Measurements from ENCODE around the gene CHD9NB. TPM values are rescaled to one million over a fixed set of nuclear protein-coding genes. Genes with fewer than 3 reads are reported as not detected.
"Not testable (repeated sequence)": the region's sequence is repeated elsewhere in the genome, so short reads cannot be mapped to it uniquely, and the experiment has no call there.

Gene CHD9NB
- total and polyA plus RNA-seq, 10 of the 15 experiments (the other 5 are each of a cell fraction or from before 2014, with no cell fraction given), result 0.14 to 1.6 (median 0.73) TPM

GRCh38 chr16:53048139-53048915 is 4.4 kb downstream of the CHD9NB start:
- H3K4me1 ChIP-seq (ENCODE audit: control insufficient read depth, insufficient read depth, low read length), result no peaks in the 10 kb centered on the region
- ChIA-PET POLR2A (no interaction called here), CTCF (no interaction called here), SMC1A (ENCODE audit: uncharacterized antibody, unreplicated experiment) (no interaction called here), RAD21 (ENCODE audit: unreplicated experiment) (no interaction called here)
- no peaks in the 10 kb centered on the region for H3K27me3 ChIP-seq (replicated peaks in 1 of 2; ENCODE audit: control insufficient read depth in 2 of 2, insufficient read depth in 2 of 2, low read length in 1 of 2)
- no peaks in the 10 kb centered on the region for H4K20me1 ChIP-seq (ENCODE audit: control insufficient read depth, insufficient read depth)
- FAIRE-seq (no peak), ATAC-seq (no peak), DNase-seq (ENCODE audit: low read depth, low spot score) (no peak)
- no peaks in the 10 kb centered on the region for H3K9me3 ChIP-seq (replicated peaks; ENCODE audit: control insufficient read depth, insufficient read depth, low read length)
- H3K4me2 ChIP-seq (ENCODE audit: control insufficient read depth, insufficient read depth), result no peak overlapping the region
- WGBS (ENCODE audit: insufficient coverage, insufficient replicate concordance, low lambda C conversion rate, missing lambda C conversion rate), result 48% methylated on average over 4 of the region's 4 CpGs
- intact Hi-C loops (cut with micrococcal nuclease; ENCODE audit: unreplicated experiment), result no loop called here
- no TSS peak for BruUV-seq (replicated peaks)
- in situ Hi-C loops (cut with MboI), result no loop called here
- no peak overlapping the region for H3K27ac ChIP-seq (ENCODE audit: control insufficient read depth, insufficient read depth)
- H3K9ac ChIP-seq (ENCODE audit: control insufficient read depth, insufficient read depth, low read length), result no peak overlapping the region
- H3K36me3 ChIP-seq (ENCODE audit: control insufficient read depth in 2 of 2, insufficient read depth in 2 of 2, low read length in 1 of 2), result no peaks in the 10 kb centered on the region
- TF ChIP-seq E2F4 (IDR thresholded peaks at IDR 0.05; ENCODE audit: low read depth, low read length) (no peak), MTA3 (IDR thresholded peaks at IDR 0.05; ENCODE audit: borderline replicate concordance, low read length) (no peak), NFYA (IDR thresholded peaks at IDR 0.05; ENCODE audit: borderline replicate concordance, low read depth, low read length) (no peak), IRF5 (IDR thresholded peaks at IDR 0.05; ENCODE audit: borderline replicate concordance) (no peak), SRF (IDR thresholded peaks at IDR 0.05; ENCODE audit: low read depth in 2 of 2, low read length in 2 of 2) (no peak), BRCA1 (IDR thresholded peaks at IDR 0.05; ENCODE audit: low read depth, low read length) (no peak), PAX5 (IDR thresholded peaks at IDR 0.05; ENCODE audit: borderline replicate concordance, low read depth, low read length) (no peak), FOS (IDR thresholded peaks at IDR 0.05; ENCODE audit: borderline replicate concordance, extremely low read depth, insufficient read length) (no peak), TCF12 (IDR thresholded peaks at IDR 0.05; ENCODE audit: low read depth, low read length) (no peak), TCF7 (IDR thresholded peaks at IDR 0.05; ENCODE audit: borderline replicate concordance) (no peak)
- H3K4me3 ChIP-seq, result no peak overlapping the region
- no peaks in the 10 kb centered on the region for H3K79me2 ChIP-seq (ENCODE audit: control insufficient read depth, insufficient read depth, low read length)
- H2AFZ ChIP-seq (ENCODE audit: control insufficient read depth, low read depth, low read length), result no peak overlapping the region

GRCh38 chr16:53047515-53047914 is 5.2 kb downstream of the CHD9NB start:
- H3K4me1 ChIP-seq (ENCODE audit: control insufficient read depth, insufficient read depth, low read length); ATAC-seq; intact Hi-C loops (cut with micrococcal nuclease; ENCODE audit: unreplicated experiment); H3K27ac ChIP-seq (ENCODE audit: control insufficient read depth, insufficient read depth); H3K4me2 ChIP-seq (ENCODE audit: control insufficient read depth, insufficient read depth); H3K9me3 ChIP-seq (replicated peaks; ENCODE audit: control insufficient read depth, insufficient read depth, low read length); in situ Hi-C loops (cut with MboI); FAIRE-seq; BruUV-seq (replicated peaks); H3K4me3 ChIP-seq; H2AFZ ChIP-seq (ENCODE audit: control insufficient read depth, low read depth, low read length); H3K79me2 ChIP-seq (ENCODE audit: control insufficient read depth, insufficient read depth, low read length); SMC1A ChIA-PET (ENCODE audit: uncharacterized antibody, unreplicated experiment); H3K36me3 ChIP-seq (ENCODE audit: control insufficient read depth in 2 of 2, insufficient read depth in 2 of 2, low read length in 1 of 2); H3K9ac ChIP-seq (ENCODE audit: control insufficient read depth, insufficient read depth, low read length); CTCF ChIA-PET; DNase-seq (ENCODE audit: low read depth, low spot score); H3K27me3 ChIP-seq (replicated peaks in 1 of 2; ENCODE audit: control insufficient read depth in 2 of 2, insufficient read depth in 2 of 2, low read length in 1 of 2); RAD21 ChIA-PET (ENCODE audit: unreplicated experiment); H4K20me1 ChIP-seq (ENCODE audit: control insufficient read depth, insufficient read depth); POLR2A ChIA-PET: not testable (repeated sequence)
- 80% methylated on average over 5 of the region's 5 CpGs for WGBS (ENCODE audit: insufficient coverage, insufficient replicate concordance, low lambda C conversion rate, missing lambda C conversion rate)

Measured in GM12878 (cell line).